MCF 10A (cell line): ENCODE measurements around the gene FPGS. TPM values are rescaled to one million over a fixed set of nuclear protein-coding genes. Genes with fewer than 3 reads are reported as not detected.

Source experiments
- BruUV-seq: library from RNA; stranded (reverse); fragments of 400-500 nt; replicated peaks from 2 replicates; lab custom pipeline; 2021; lab: Mats Ljungman, UMichigan
- CTCF ChIA-PET: fragments of 300-600 bp; sonication (Branson Sonifier 250); formaldehyde crosslinking; extraction: SDS; loops from one replicate; lab custom pipeline; 2021; ENCODE audit warnings: antibody characterized with exemption, inconsistent platforms; lab: Yijun Ruan, JAX
- POLR2A ChIA-PET: fragments of 300-600, 350-650 bp; sonication (Branson Sonifier 250); formaldehyde crosslinking; extraction: SDS; loops from one replicate; lab custom pipeline; 2020; ENCODE audit warnings: antibody characterized with exemption, inconsistent platforms; lab: Yijun Ruan, JAX
- DNase-seq: peaks from one replicate; pipeline ENCODE4 v3.0.0-alpha.2; 2018; ENCODE audit not compliant: unreplicated experiment
- H3K27ac Mint-ChIP-seq: one replicate; pipeline ENCODE4 v1.8.0; 2022; ENCODE audit warnings: mild to moderate bottlenecking, low read depth, mixed read lengths; ENCODE audit not compliant: unreplicated experiment
- H3K27me3 Mint-ChIP-seq: one replicate; pipeline ENCODE4 v1.8.0; 2022; ENCODE audit warnings: mixed read lengths; ENCODE audit not compliant: insufficient read depth, unreplicated experiment
- H3K36me3 Mint-ChIP-seq: one replicate; pipeline ENCODE4 v1.8.0; 2022; ENCODE audit warnings: mild to moderate bottlenecking, moderate library complexity, mixed read lengths; ENCODE audit not compliant: insufficient read depth, unreplicated experiment
- H3K4me1 Mint-ChIP-seq: one replicate; pipeline ENCODE4 v1.8.0; 2022; ENCODE audit warnings: mixed read lengths; ENCODE audit not compliant: insufficient read depth, unreplicated experiment
- H3K4me3 Mint-ChIP-seq: one replicate; pipeline ENCODE4 v1.8.0; 2022; ENCODE audit warnings: mild to moderate bottlenecking, moderate library complexity, mixed read lengths; ENCODE audit not compliant: unreplicated experiment
- H3K9me3 Mint-ChIP-seq: one replicate; pipeline ENCODE4 v1.8.0; 2022; ENCODE audit warnings: mixed read lengths; ENCODE audit not compliant: unreplicated experiment
- intact Hi-C: fragments of 100-400 bp; cut with micrococcal nuclease; formaldehyde crosslinking; loops from 2 replicates; pipeline ENCODE4 v1.14.1; 2022
- total RNA-seq: library from RNA; stranded (reverse); gene quantifications from 2 replicates; pipeline ENCODE4 v1.2.3, GENCODE V29; 2022
- TF ChIP-seq, protein P1 (sequence below): fragments of 200-600 bp; IDR thresholded peaks from one replicate; pipeline ENCODE4 v1.8.0; 2022; ENCODE audit warnings: antibody characterized with exemption, mild to moderate bottlenecking; ENCODE audit not compliant: unreplicated experiment

FPGS gene
- total RNA-seq, 1 experiment from 2014 or later, result 130 TPM

DNA sequence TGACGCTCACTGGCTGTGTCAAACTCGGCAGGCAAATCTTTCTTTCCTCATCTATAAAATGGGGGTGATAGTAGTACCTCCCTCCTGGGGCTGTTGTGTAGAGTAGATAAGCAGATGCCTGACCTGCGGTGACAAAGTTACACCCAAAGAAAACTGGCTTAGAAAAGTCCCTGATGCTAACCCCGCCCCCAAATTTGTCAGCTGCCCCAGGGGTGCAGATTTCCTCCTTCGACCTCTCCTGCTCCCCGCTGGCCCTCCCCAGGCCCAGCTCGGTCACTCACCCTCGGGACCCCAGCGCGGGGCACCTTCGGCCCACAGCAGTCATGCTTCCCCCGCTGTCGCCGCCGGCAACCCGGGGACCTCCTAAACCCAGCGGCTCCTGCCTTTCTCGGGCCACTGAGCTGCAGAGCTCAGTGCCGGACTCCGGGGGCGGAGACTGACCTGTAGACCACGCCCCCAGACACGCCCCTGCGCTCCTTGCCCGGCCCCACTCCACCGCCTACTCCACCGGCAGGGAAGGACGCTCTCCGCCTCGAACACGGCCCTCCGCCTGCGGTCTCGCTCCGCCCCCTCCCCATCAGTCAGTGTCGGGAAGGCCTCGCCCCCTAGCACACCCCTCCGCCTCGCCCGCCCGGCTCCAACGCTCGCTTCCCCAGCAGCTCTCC is 31.6 kb upstream of the FPGS start:
- H3K4me3 Mint-ChIP-seq, result peak overlapping the region; percentile 83
- intact Hi-C loops, result no loop called here
- no peaks in the 10 kb centered on the region for H3K36me3 Mint-ChIP-seq
- peak overlapping the region; percentile 43 for H3K27ac Mint-ChIP-seq
- no peaks in the 10 kb centered on the region for H3K27me3 Mint-ChIP-seq
- CTCF ChIA-PET, result interaction anchor here (0.6 to 1.7 kb wide), 10 partner anchors 13 to 255 kb away, joined by 3 to 10 read pairs (median 4); partner anchors contain the start of gene TOR2A
- no peaks in the 10 kb centered on the region for H3K4me1 Mint-ChIP-seq
- DNase-seq, result peak; percentile 96
- TF ChIP-seq, protein P1, sequence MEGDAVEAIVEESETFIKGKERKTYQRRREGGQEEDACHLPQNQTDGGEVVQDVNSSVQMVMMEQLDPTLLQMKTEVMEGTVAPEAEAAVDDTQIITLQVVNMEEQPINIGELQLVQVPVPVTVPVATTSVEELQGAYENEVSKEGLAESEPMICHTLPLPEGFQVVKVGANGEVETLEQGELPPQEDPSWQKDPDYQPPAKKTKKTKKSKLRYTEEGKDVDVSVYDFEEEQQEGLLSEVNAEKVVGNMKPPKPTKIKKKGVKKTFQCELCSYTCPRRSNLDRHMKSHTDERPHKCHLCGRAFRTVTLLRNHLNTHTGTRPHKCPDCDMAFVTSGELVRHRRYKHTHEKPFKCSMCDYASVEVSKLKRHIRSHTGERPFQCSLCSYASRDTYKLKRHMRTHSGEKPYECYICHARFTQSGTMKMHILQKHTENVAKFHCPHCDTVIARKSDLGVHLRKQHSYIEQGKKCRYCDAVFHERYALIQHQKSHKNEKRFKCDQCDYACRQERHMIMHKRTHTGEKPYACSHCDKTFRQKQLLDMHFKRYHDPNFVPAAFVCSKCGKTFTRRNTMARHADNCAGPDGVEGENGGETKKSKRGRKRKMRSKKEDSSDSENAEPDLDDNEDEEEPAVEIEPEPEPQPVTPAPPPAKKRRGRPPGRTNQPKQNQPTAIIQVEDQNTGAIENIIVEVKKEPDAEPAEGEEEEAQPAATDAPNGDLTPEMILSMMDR, result no peak
- no TSS peak for BruUV-seq
- no peaks in the 10 kb centered on the region for H3K9me3 Mint-ChIP-seq
- POLR2A ChIA-PET, result interaction anchor here (0.6 to 4.9 kb wide), 18 partner anchors 10 to 1712 kb away, joined by 3 to 50 read pairs (median 4); partner anchors contain the start of genes CDK9, FPGS, TOR2A and ZNF79

DNA sequence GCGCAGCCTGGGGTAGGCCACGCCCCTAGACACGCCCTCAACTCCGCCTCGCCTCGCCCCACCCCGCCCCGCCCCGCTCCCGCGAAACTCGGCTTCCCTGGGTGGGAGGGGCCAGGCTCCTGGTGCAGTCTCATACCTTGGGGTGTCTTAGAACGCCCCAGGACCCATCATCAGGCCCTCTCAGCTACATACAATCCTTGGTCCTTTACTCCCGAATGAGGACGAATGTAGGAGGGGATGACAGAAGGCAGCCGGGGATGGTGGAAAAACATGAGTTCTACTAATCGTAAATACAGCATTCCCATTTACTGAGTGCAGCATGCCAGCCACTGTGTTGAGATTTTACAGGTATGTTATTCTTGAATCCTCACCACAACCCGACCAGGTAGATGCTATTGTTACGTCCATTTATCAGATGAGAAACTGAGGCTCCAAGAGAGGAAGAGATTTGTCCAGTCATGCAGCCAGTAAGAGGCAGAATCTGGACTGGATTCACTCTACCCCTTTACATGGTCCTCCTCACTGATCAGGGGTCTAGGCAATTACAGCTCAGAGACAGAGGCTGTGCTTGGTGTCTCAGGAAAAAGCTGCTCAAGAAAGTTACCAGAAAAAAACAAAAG is 31.0 kb upstream of the FPGS start:
- TF ChIP-seq, protein P1, result no peak
- ChIA-PET CTCF (interaction anchor here (0.6 to 1.7 kb wide), 7 partner anchors 12 to 115 kb away, joined by 3 to 10 read pairs (median 3); partner anchors contain the start of gene TOR2A), POLR2A (interaction anchor here (0.6 to 4.9 kb wide), 15 partner anchors 11 to 1711 kb away, joined by 3 to 50 read pairs (median 6); partner anchors contain the start of genes CDK9, FPGS, TOR2A and ZNF79)
- Mint-ChIP-seq H3K4me3 (peak overlapping the region; percentile 83), H3K4me1 (no peaks in the 10 kb centered on the region), H3K9me3 (no peaks in the 10 kb centered on the region), H3K27ac (peak overlapping the region; percentile 43), H3K27me3 (no peaks in the 10 kb centered on the region), H3K36me3 (no peaks in the 10 kb centered on the region)
- BruUV-seq, result no TSS peak
- DNase-seq, result no peak
- intact Hi-C loops, result no loop called here

DNA sequence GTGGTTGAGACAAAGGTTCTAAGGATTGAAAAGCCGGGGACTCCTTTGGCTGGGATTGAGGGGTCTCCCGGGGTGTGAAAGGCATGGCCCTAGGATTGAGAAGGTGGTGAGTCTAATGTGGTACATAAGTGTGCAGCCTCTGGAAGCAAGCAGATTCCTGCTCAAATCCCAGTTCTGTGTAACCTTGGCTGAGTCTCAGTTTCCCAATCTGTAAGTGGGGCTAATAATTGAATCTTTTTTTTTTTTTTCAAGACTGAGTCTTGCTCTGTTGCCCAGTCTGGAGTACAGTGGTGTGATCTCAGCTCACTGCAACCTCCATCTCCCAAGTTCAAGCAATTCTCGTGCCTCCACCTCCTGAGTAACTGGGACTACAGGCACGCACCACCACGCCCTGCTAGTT is 30.1 kb upstream of the FPGS start:
- BruUV-seq, result no TSS peak
- Mint-ChIP-seq H3K36me3 (no peaks in the 10 kb centered on the region), H3K27ac (no peak overlapping the region), H3K27me3 (no peaks in the 10 kb centered on the region), H3K4me3 (no peak overlapping the region), H3K9me3 (no peaks in the 10 kb centered on the region), H3K4me1 (no peaks in the 10 kb centered on the region)
- DNase-seq, result no peak
- TF ChIP-seq, protein P1, result no peak
- ChIA-PET POLR2A (interaction anchor here (1.2 to 4.9 kb wide), 6 partner anchors 12 to 157 kb away, joined by 3 to 50 read pairs (median 10); partner anchors contain the start of genes CDK9 and TOR2A), CTCF (interaction anchor here (0.7 to 1.3 kb wide), 4 partner anchors 38 to 147 kb away, joined by 3 to 4 read pairs (median 3); partner anchors contain the start of gene TOR2A)
- intact Hi-C loops, result no loop called here

DNA sequence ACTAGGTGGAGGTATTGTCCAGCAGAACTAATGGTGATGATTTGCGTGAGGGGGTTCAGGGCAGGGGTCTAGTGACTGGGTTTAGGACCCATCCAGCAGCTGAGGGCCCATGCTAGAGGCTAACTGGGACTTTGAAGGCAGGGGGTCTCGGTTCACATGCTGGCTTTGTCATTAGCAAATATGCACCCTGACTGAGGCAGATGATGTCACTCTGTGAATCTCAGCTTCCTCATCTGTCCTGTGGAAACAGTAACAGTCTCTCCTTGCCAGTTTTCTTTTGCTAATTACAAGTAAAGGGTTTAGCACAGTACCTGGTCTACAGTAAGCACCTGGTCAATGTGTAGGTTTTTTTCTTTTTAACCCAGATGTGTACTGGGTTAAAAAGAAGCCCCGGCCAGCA is 29.4 kb upstream of the FPGS start:
- H3K4me3 Mint-ChIP-seq, result no peak overlapping the region
- H3K9me3 Mint-ChIP-seq, result no peaks in the 10 kb centered on the region

More for the DNA sequence above, 29.4 kb upstream of the FPGS start:
- BruUV-seq, result no TSS peak
- intact Hi-C loops, result no loop called here
- no peaks in the 10 kb centered on the region for H3K4me1 Mint-ChIP-seq
- H3K27ac Mint-ChIP-seq, result no peak overlapping the region
- no peaks in the 10 kb centered on the region for H3K27me3 Mint-ChIP-seq
- CTCF ChIA-PET, result interaction anchor here (0.7 to 1.3 kb wide), 4 partner anchors 38 to 146 kb away, joined by 3 to 4 read pairs (median 3); partner anchors contain the start of gene TOR2A
- H3K36me3 Mint-ChIP-seq, result no peaks in the 10 kb centered on the region
- POLR2A ChIA-PET, result interaction anchor here (1.2 to 2.9 kb wide), 3 partner anchors 12 to 30 kb away, joined by 3 to 28 read pairs (median 6); partner anchors contain the start of gene CDK9
- TF ChIP-seq, protein P1, result no peak
- no peak for DNase-seq
